Thyroid gland (tissue), 4 donors: ENCODE data around the gene INAFM2.

ENCODE experiments used
- POLR2A ChIP-seq, 2 donors: fragments of 450-650 bp; IDR thresholded peaks; one replicate each; pipeline ENCODE4 v1.6.1; 2017; ENCODE audit warnings: antibody characterized with exemption in 2 of 2, mild to moderate bottlenecking in 2 of 2, moderate library complexity in 1 of 2
- TF ChIP-seq, protein P1 (sequence below), 6 experiments: fragments of 200-600 bp in 3 of 6; fragments of 450-650 bp in 3 of 6; sonication (generic) in 3 of 6; IDR thresholded peaks; one replicate each; pipeline ENCODE4 v1.5.1; 2016 to 2019; ENCODE audit warnings: antibody characterized with exemption in 6 of 6, mild to moderate bottlenecking in 2 of 6, inconsistent platforms in 1 of 6, moderate library complexity in 1 of 6

DNA sequence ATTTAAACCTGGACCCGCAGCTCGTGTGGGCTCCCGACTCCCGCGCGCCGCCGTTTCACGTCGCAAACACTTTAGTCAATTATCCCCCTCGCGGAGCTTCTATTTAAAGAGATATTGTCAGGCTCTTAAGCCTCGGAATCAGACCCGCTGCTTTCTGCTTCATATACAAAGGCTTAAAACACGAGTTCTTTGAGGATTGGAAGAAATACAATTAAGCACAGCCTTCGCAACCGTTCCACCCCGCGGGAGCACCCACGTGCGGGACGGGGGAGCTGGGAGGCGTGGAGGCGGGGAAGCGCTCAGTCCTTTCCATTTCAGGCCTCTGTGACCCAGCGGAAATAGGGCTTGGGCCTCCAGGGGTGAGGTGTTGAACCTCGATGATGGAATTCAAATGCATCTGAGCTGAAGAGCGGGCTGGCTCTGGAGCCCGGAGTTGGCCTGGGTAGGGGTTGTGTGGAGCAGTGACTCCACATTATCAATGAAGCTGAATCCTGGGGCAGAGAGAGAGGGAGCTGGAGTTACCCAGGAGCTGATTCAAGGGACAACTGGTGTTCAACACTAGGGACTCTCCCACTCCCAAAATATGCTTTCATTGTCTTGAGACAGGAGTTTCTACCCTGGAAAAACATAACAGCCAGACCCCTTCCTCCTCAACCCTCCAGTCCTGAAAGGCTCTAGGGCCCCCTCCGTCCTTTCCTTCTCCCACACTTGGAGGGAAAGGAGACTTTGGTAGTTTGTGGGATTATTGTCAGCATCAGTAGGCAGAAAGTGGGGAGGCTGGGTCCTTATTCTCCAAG lies 43.0 kb upstream of the INAFM2 start:
- no peak for TF ChIP-seq POLR2A (IDR thresholded peaks at IDR 0.05)
- TF ChIP-seq, protein P1, sequence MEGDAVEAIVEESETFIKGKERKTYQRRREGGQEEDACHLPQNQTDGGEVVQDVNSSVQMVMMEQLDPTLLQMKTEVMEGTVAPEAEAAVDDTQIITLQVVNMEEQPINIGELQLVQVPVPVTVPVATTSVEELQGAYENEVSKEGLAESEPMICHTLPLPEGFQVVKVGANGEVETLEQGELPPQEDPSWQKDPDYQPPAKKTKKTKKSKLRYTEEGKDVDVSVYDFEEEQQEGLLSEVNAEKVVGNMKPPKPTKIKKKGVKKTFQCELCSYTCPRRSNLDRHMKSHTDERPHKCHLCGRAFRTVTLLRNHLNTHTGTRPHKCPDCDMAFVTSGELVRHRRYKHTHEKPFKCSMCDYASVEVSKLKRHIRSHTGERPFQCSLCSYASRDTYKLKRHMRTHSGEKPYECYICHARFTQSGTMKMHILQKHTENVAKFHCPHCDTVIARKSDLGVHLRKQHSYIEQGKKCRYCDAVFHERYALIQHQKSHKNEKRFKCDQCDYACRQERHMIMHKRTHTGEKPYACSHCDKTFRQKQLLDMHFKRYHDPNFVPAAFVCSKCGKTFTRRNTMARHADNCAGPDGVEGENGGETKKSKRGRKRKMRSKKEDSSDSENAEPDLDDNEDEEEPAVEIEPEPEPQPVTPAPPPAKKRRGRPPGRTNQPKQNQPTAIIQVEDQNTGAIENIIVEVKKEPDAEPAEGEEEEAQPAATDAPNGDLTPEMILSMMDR (IDR thresholded peaks at IDR 0.05), result no peak
